Thyroid gland (tissue), 4 donors: ENCODE measurements around the gene ATXN1. TPM values are rescaled to one million over a fixed set of nuclear protein-coding genes. Genes with fewer than 3 reads are reported as not detected.

Experiments
- DNase-seq, 2 donors: peaks; one replicate each; pipeline ENCODE4 v3.0.0-alpha.2; 2019
- H3K27ac ChIP-seq, 3 donors: fragments of 200-600 bp; sonication (generic); 1 replicate in 2 of 3; 2 replicates in 1 of 3; pipeline ENCODE4 v1.5.1; 2016 to 2019; ENCODE audit warnings: mild to moderate bottlenecking in 1 of 3, moderate library complexity in 1 of 3
- H3K27me3 ChIP-seq: fragments of 200-600 bp; sonication (generic); one replicate; pipeline ENCODE4 v1.5.1; 2019
- H3K36me3 ChIP-seq, 2 donors: fragments of 200-600 bp; sonication (generic); one replicate each; pipeline ENCODE4 v1.5.1; 2016 to 2019
- H3K4me1 ChIP-seq, 2 donors: fragments of 200-600 bp; sonication (generic); one replicate each; pipeline ENCODE4 v1.5.1; 2017 to 2019
- H3K4me3 ChIP-seq, 3 donors: fragments of 200-600 bp; sonication (generic); replicated peaks in 1 of 3; 1 replicate in 2 of 3; 2 replicates in 1 of 3; pipeline ENCODE4 v1.5.1; 2016; ENCODE audit warnings: mild to moderate bottlenecking in 1 of 3
- H3K9me3 ChIP-seq: fragments of 200-600 bp; sonication (generic); one replicate; pipeline ENCODE4 v1.5.1; 2017
- CTCF ChIP-seq, 6 experiments: fragments of 200-600 bp in 3 of 6; fragments of 450-650 bp in 3 of 6; sonication (generic) in 3 of 6; IDR thresholded peaks; one replicate each; pipeline ENCODE4 v1.5.1; 2016 to 2019; ENCODE audit warnings: antibody characterized with exemption in 6 of 6, mild to moderate bottlenecking in 2 of 6, inconsistent platforms in 1 of 6, moderate library complexity in 1 of 6
- POLR2A ChIP-seq, 2 donors: fragments of 450-650 bp; IDR thresholded peaks; one replicate each; pipeline ENCODE4 v1.6.1; 2017; ENCODE audit warnings: antibody characterized with exemption in 2 of 2, mild to moderate bottlenecking in 2 of 2, moderate library complexity in 1 of 2
- WGBS, 2 donors: methylation state at CpG; one replicate each; pipeline ENCODE4 v1.1.5; 2017; 5-methylcytosine and 5-hydroxymethylcytosine counted together
- intact Hi-C: fragments of 100-400 bp; cut with DNase I; formaldehyde crosslinking; loops from one replicate; pipeline ENCODE4 v1.15.1; 2023
- total RNA-seq, 4 donors: library from RNA; depleted of rRNA; stranded (reverse); fragments of >200 nt; gene quantifications; one replicate each; pipeline ENCODE4 v1.2.3, GENCODE V29; 2016

ATXN1 gene
- total RNA-seq, 4 donors from 2014 or later = 62.1 to 88.1 (median 83.0) TPM

- H3K27me3 ChIP-seq = no peaks in the 10 kb centered on the region
- H3K4me3 ChIP-seq = no peak overlapping the region
- no peaks in the 10 kb centered on the region for H3K4me1 ChIP-seq
- no peak for TF ChIP-seq POLR2A (IDR thresholded peaks at IDR 0.05)
- no peak for TF ChIP-seq CTCF (IDR thresholded peaks at IDR 0.05)
- intact Hi-C loops = no loop called here
- DNase-seq = no peak
- H3K36me3 ChIP-seq = no peaks in the 10 kb centered on the region
- 98 to 99% methylated on average over 5 of the region's 5 CpGs for WGBS, 2 donors
- no peak overlapping the region for H3K27ac ChIP-seq
- no peaks in the 10 kb centered on the region for H3K9me3 ChIP-seq
These were observed 113.3 kb downstream of the ATXN1 start for GRCh38 chr6:16648003-16648402.

GRCh38 chr6:16647422-16647821, 113.8 kb downstream of the ATXN1 start:
- Histone ChIP-seq H3K9me3 (no peaks in the 10 kb centered on the region), H3K27ac (no peak overlapping the region), H3K36me3 (no peaks in the 10 kb centered on the region), H3K27me3 (no peaks in the 10 kb centered on the region), H3K4me1 (no peaks in the 10 kb centered on the region), H3K4me3 (no peak overlapping the region)
- intact Hi-C loops = no loop called here
- no peak for DNase-seq
- no peak for TF ChIP-seq POLR2A (IDR thresholded peaks at IDR 0.05)
- TF ChIP-seq CTCF (IDR thresholded peaks at IDR 0.05) = no peak
- 95 to 98% methylated on average over 4 of the region's 4 CpGs for WGBS, 2 donors

GRCh38 chr6:16644540-16645250, 116.6 kb downstream of the ATXN1 start:
- TF ChIP-seq POLR2A (IDR thresholded peaks at IDR 0.05) = no peak
- TF ChIP-seq CTCF (IDR thresholded peaks at IDR 0.05) = no peak
- H3K36me3 ChIP-seq = no peaks in the 10 kb centered on the region
- no peaks in the 10 kb centered on the region for H3K27me3 ChIP-seq
- H3K27ac ChIP-seq = no peak overlapping the region
- H3K4me1 ChIP-seq = no peaks in the 10 kb centered on the region
- no peaks in the 10 kb centered on the region for H3K9me3 ChIP-seq
- DNase-seq = no peak
- intact Hi-C loops = no loop called here
- WGBS, 2 donors = 90% methylated on average over 8 of the region's 8 CpGs
- H3K4me3 ChIP-seq = no peak overlapping the region

- H3K9me3 ChIP-seq = no peaks in the 10 kb centered on the region
- TF ChIP-seq POLR2A (IDR thresholded peaks at IDR 0.05) (no peak), CTCF (IDR thresholded peaks at IDR 0.05) (no peak)
- no peaks in the 10 kb centered on the region for H3K27me3 ChIP-seq
- peaks cover 9 to 14% of the 10 kb centered on the region in 2 donors for H3K4me1 ChIP-seq
- 91 to 93% methylated on average over 10 of the region's 10 CpGs for WGBS, 2 donors
- no peaks in the 10 kb centered on the region for H3K36me3 ChIP-seq
- no peak for DNase-seq
- intact Hi-C loops = no loop called here
- H3K27ac ChIP-seq = no peak overlapping the region
- H3K4me3 ChIP-seq = no peak overlapping the region
These were observed 121.4 kb downstream of the ATXN1 start for GRCh38 chr6:16639684-16640480.

- 58 to 93% methylated on average over 5 of the region's 5 CpGs for WGBS, 2 donors
- Histone ChIP-seq H3K9me3 (no peaks in the 10 kb centered on the region), H3K27ac (no peak overlapping the region), H3K4me1 (peaks cover 9 to 19% of the 10 kb centered on the region in 2 donors), H3K4me3 (no peak overlapping the region), H3K27me3 (no peaks in the 10 kb centered on the region), H3K36me3 (no peaks in the 10 kb centered on the region)
- no peak for DNase-seq
- intact Hi-C loops = no loop called here
- TF ChIP-seq CTCF (IDR thresholded peaks at IDR 0.05) (no peak), POLR2A (IDR thresholded peaks at IDR 0.05) (no peak)
These were observed 123.6 kb downstream of the ATXN1 start for GRCh38 chr6:16637635-16638034.
